GM18499 (cell line): ENCODE measurements around the gene KCP.
"Not testable (repeated sequence)": the region's sequence is repeated elsewhere in the genome, so short reads cannot be mapped to it uniquely, and the experiment has no call there.

ENCODE experiments used
- ATAC-seq: cut with Tn5 transposase; IDR thresholded peaks from one replicate; pipeline ENCODE4 v1.9.1; 2021; ENCODE audit warnings: moderate number of reproducible peaks; ENCODE audit not compliant: insufficient read depth, unreplicated experiment

KCP gene

GRCh38 chr7:128922496-128923410, 12.2 kb upstream of the KCP start:
- no peak for ATAC-seq

- no peak for ATAC-seq
Observed at GRCh38 chr7:128921866-128922440, 11.4 kb upstream of the KCP start.

- ATAC-seq, result no peak
Observed at GRCh38 chr7:128920913-128921582, 10.5 kb upstream of the KCP start.

GRCh38 chr7:128919881-128920799, 9.6 kb upstream of the KCP start:
- ATAC-seq, result no peak

GRCh38 chr7:128919241-128919640, 8.7 kb upstream of the KCP start:
- no peak for ATAC-seq

GRCh38 chr7:128918016-128918665, 7.6 kb upstream of the KCP start:
- ATAC-seq, result no peak

- ATAC-seq, result no peak
Observed at GRCh38 chr7:128917122-128917521, 6.6 kb upstream of the KCP start.

- no peak for ATAC-seq
Observed at GRCh38 chr7:128916643-128916915, 6.1 kb upstream of the KCP start.

GRCh38 chr7:128915841-128916642, 5.5 kb upstream of the KCP start:
- no peak for ATAC-seq

- no peak for ATAC-seq
Observed at GRCh38 chr7:128915271-128915819, 4.8 kb upstream of the KCP start.

- ATAC-seq, result no peak
Observed at GRCh38 chr7:128914566-128915151, 4.2 kb upstream of the KCP start.

GRCh38 chr7:128913870-128914565, 3.5 kb upstream of the KCP start:
- ATAC-seq, result no peak

GRCh38 chr7:128912709-128913495, 2.4 kb upstream of the KCP start:
- not testable (repeated sequence) for ATAC-seq

- ATAC-seq, result no peak
Observed at GRCh38 chr7:128912281-128912680, 1.8 kb upstream of the KCP start.

GRCh38 chr7:128911423-128912031, 1.0 kb upstream of the KCP start:
- no peak for ATAC-seq

GRCh38 chr7:128909625-128910568, 612 bp downstream of the KCP start:
- no peak for ATAC-seq
